Endothelial cell (in vitro differentiated cells): ENCODE data around the gene ANAPC16. TPM values are rescaled to one million over a fixed set of nuclear protein-coding genes. Genes with fewer than 3 reads are reported as not detected.
A peak's percentile ranks its signal among the peaks of the same experiment; 100 is the strongest.

Experiments
- DNase-seq: peaks from one replicate; pipeline ENCODE4 v3.0.0; 2021; ENCODE audit warnings: low spot score
- H3K27ac Mint-ChIP-seq: one replicate; pipeline ENCODE4 v1.8.0; 2021; ENCODE audit warnings: mixed read lengths, inconsistent platforms; ENCODE audit not compliant: unreplicated experiment
- H3K27me3 Mint-ChIP-seq: one replicate; pipeline ENCODE4 v1.8.0; 2021; ENCODE audit warnings: mild to moderate bottlenecking, moderate library complexity, mixed read lengths, inconsistent platforms; ENCODE audit not compliant: unreplicated experiment
- H3K36me3 Mint-ChIP-seq: one replicate; pipeline ENCODE4 v1.8.0; 2021; ENCODE audit warnings: mild to moderate bottlenecking, low read depth, mixed read lengths, inconsistent platforms; ENCODE audit not compliant: unreplicated experiment
- H3K4me1 Mint-ChIP-seq: one replicate; pipeline ENCODE4 v1.8.0; 2021; ENCODE audit warnings: mild to moderate bottlenecking, mixed read lengths, inconsistent platforms; ENCODE audit not compliant: unreplicated experiment
- H3K4me3 Mint-ChIP-seq: one replicate; pipeline ENCODE4 v1.8.0; 2021; ENCODE audit warnings: mild to moderate bottlenecking, mixed read lengths, inconsistent platforms; ENCODE audit not compliant: unreplicated experiment
- H3K9me3 Mint-ChIP-seq: one replicate; pipeline ENCODE4 v1.8.0; 2021; ENCODE audit warnings: mixed read lengths, inconsistent platforms; ENCODE audit not compliant: unreplicated experiment
- CTCF ChIP-seq: fragments of 200-600 bp; sonication (generic); IDR thresholded peaks from one replicate; pipeline ENCODE4 v1.5.0; 2021; ENCODE audit warnings: antibody characterized with exemption; ENCODE audit not compliant: unreplicated experiment
- total RNA-seq: library from RNA; stranded (reverse); fragmentation: NEBNext Ultra II Directional; extraction: Animal tissue kit (Norgen Biotek cat#: 25700); gene quantifications from one replicate; pipeline ENCODE4 v1.2.1, GENCODE V29; 2021; ENCODE audit not compliant: unreplicated experiment

ANAPC16 gene
- total RNA-seq, 1 donor from 2014 or later = 56.7 TPM

- Mint-ChIP-seq H3K9me3 (no peaks in the 10 kb centered on the region), H3K27me3 (peaks cover 1% of the 10 kb centered on the region), H3K27ac (no peak overlapping the region), H3K4me1 (peaks cover 40% of the 10 kb centered on the region), H3K36me3 (no peaks in the 10 kb centered on the region), H3K4me3 (no peak overlapping the region)
- DNase-seq = no peak
- TF ChIP-seq CTCF = no peak
Observed at GRCh38 chr10:72240371-72240770, 24.6 kb downstream of the ANAPC16 start.

GRCh38 chr10:72241691-72242252, 26.0 kb downstream of the ANAPC16 start:
- Mint-ChIP-seq H3K4me1 (peaks cover 42% of the 10 kb centered on the region), H3K9me3 (no peaks in the 10 kb centered on the region), H3K27ac (no peak overlapping the region), H3K27me3 (peaks cover 1% of the 10 kb centered on the region), H3K4me3 (no peak overlapping the region), H3K36me3 (no peaks in the 10 kb centered on the region)
- TF ChIP-seq CTCF = no peak
- no peak for DNase-seq

- peaks cover 1% of the 10 kb centered on the region for H3K27me3 Mint-ChIP-seq
- peak overlapping the region; percentile 54 for H3K4me3 Mint-ChIP-seq
- H3K36me3 Mint-ChIP-seq = no peaks in the 10 kb centered on the region
- H3K27ac Mint-ChIP-seq = peak overlapping the region; percentile 95
- no peaks in the 10 kb centered on the region for H3K9me3 Mint-ChIP-seq
- no peak for TF ChIP-seq CTCF
- peaks cover 39% of the 10 kb centered on the region for H3K4me1 Mint-ChIP-seq
- peak; percentile 31 for DNase-seq
Observed at GRCh38 chr10:72242675-72243074, 26.9 kb downstream of the ANAPC16 start.

GRCh38 chr10:72243822-72244437, 28.1 kb downstream of the ANAPC16 start:
- no peak for DNase-seq
- TF ChIP-seq CTCF = no peak
- peaks cover 51% of the 10 kb centered on the region for H3K4me1 Mint-ChIP-seq
- no peaks in the 10 kb centered on the region for H3K9me3 Mint-ChIP-seq
- peaks cover 1% of the 10 kb centered on the region for H3K27me3 Mint-ChIP-seq
- H3K36me3 Mint-ChIP-seq = no peaks in the 10 kb centered on the region
- H3K4me3 Mint-ChIP-seq = no peak overlapping the region
- H3K27ac Mint-ChIP-seq = peak overlapping the region; percentile 28

GRCh38 chr10:72244573-72245038, 28.8 kb downstream of the ANAPC16 start:
- Mint-ChIP-seq H3K9me3 (no peaks in the 10 kb centered on the region), H3K27ac (peak overlapping the region; percentile 28), H3K36me3 (no peaks in the 10 kb centered on the region), H3K27me3 (peaks cover 1% of the 10 kb centered on the region), H3K4me3 (no peak overlapping the region), H3K4me1 (peaks cover 53% of the 10 kb centered on the region)
- no peak for DNase-seq
- no peak for TF ChIP-seq CTCF
